GM21576 (cell line): Measurements from ENCODE around the gene HSPA9.

Experiments used
- ATAC-seq: cut with Tn5 transposase; IDR thresholded peaks from one replicate; pipeline ENCODE4 v1.9.1; 2021; ENCODE audit warnings: mild to moderate bottlenecking, moderate library complexity; ENCODE audit not compliant: unreplicated experiment

The HSPA9 gene

GRCh38 chr5:138575194-138576015, at the start of gene HSPA9:
Gene HSPA9, minus strand, starts transcription at chr5:138575401. Its CDS starts 83 bp downstream, at chr5:138575318.
- peak; percentile 86 for ATAC-seq

- no peak for ATAC-seq
Observed at GRCh38 chr5:138623053-138623452, 47.9 kb upstream of the HSPA9 start.

GRCh38 chr5:138622051-138622450, 46.9 kb upstream of the HSPA9 start:
- no peak for ATAC-seq

DNA sequence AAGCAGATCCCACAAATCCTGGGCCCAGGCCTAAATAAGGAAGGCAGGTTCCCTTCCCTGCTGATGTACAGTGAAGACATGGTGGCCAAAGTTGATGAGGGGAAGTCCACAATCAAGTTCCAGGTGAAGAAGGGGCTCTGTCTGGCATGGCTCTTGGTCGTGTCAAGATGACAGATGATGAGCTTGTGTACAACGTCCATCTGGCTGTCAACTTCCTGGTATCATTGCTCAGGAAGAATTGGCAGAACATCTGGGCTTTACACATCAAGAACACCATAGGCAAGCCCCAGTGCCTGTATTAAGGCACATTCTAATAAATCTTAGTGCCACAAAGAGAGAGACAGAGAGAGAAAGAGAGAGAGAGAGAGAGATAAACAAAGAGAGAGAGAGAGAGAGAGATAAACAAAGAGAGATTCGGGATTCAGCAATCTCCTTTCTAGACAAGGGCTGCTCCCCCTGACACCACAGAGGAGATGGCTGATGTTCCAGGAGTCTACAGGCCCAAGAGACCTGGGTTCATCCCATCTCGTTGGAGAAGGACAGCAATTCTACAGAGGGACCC, 45.5 kb upstream of the HSPA9 start:
- no peak for ATAC-seq

DNA sequence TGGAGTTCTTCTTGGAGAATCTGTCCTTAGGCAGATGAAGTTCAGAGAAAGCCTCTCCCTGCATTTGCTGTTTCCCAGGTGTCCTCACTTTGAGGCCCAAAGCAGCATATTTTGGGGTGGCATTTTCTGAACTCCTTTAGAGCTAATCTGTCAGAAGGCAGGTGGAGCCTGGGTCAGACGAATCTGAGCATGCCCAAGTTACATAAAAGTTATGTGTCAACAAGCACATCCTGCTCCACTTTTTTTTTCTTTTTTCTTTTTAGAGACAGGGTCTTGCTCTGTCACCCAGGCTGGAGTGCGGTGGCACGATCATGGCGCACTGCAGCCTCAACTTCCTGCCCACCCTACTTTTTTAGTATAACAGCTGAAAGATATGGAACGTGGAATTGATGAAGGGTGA, 41.3 kb upstream of the HSPA9 start:
- no peak for ATAC-seq

DNA sequence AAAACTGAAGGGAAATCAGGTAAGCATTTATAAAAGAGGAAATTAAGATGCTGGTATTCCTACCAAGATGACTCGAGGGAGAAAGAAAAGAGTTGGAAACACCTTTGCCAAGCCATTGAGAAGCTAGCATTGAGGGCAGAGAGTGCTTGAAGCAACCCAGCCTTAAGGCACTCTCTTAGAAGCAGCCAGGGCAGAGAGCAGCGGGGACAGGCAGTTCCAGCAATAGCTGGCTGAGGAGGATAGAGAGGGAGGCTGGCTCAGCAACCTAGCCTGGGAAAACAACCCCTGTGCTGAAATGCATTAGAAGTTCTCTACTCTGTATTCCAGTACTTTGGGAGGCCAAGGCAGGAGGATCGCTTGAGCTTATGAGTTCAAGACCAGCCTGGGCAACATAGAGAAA, 40.3 kb upstream of the HSPA9 start:
- ATAC-seq = no peak

DNA sequence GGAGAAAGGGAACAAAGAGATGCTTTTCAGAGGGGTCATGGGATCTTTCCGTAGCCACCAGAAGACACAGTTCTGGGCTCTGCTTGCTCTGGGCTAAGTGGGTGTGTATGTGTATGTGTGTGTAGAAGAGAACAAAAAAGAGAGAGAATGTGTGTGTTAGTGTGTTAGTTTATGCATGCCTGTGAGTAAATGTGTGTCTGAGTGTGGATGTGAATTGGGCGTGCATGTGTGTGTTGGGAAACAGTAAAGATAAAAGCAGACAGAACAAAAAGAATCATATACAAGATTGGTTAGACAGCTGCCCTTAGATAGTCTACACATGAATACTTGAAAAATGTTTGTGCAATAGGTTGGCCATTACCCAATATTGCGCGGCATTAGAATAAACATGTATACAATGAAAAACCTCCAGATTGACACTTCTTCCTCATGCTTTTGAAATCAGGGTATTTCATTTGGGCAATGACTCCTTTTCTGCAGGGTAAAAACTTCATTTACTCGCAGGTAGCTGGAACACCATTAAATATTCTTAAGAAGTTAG, 36.5 kb upstream of the HSPA9 start:
- ATAC-seq = no peak

GRCh38 chr5:138610918-138611677, 35.9 kb upstream of the HSPA9 start:
- no peak for ATAC-seq

DNA sequence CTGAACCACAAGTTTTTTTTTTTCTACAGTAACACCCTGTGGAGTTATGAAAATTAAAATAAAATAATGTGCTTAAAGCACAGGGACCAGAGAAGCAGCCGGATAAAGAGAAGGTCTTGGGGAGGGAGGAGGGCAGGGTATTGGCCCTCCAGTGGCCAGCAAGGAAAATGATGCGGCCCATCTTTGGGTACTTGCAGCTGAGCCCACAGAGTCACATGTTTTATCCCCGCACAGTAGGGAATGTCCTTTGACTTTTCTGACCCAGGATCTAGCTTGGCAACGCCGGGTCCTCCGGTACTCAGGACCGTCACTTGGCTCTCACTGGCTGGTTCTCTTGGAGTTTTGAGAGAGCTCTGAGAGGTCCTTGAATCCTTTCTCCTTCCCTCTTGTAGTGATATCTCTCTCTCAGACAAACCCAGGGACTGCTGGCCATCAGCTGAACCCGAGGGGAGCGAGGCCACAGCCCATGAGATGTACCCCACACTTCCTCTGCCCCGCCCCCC, 35.3 kb upstream of the HSPA9 start:
- ATAC-seq = no peak

GRCh38 chr5:138606378-138607064, 31.3 kb upstream of the HSPA9 start:
- ATAC-seq = no peak

- peak; percentile 69 for ATAC-seq
Observed at GRCh38 chr5:138605254-138605972, 30.2 kb upstream of the HSPA9 start.

GRCh38 chr5:138604176-138604785, 29.1 kb upstream of the HSPA9 start:
- ATAC-seq = no peak

- no peak for ATAC-seq
Observed at GRCh38 chr5:138603249-138603920, 28.2 kb upstream of the HSPA9 start.

GRCh38 chr5:138602371-138603000, 27.3 kb upstream of the HSPA9 start:
- ATAC-seq = no peak

DNA sequence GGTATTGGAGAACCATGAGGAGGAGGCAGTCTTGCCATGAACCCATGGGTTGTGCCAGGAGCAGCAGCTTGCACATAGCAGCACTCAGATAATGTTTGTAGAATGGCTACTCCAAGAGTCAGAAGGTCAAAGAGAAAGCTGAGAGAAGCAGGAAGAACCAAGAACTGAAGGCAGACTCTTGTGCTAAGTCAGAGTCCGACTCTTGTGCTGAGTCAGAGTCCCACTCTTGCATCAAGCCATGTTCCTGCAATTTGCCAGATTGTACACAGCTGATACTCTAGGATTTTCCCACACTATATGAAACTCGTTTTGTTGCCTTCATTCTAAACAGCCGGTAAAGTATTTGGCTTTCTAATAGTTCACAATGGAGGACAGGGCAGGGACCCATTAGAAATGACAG, 26.2 kb upstream of the HSPA9 start:
- no peak for ATAC-seq

GRCh38 chr5:138600446-138600845, 25.2 kb upstream of the HSPA9 start:
- ATAC-seq = no peak

- ATAC-seq = no peak
Observed at GRCh38 chr5:138597661-138598400, 22.6 kb upstream of the HSPA9 start.
